OCI-LY7 (cell line): Measurements from ENCODE around the gene CMIP.

ENCODE experiments used
- EZH2phosphoT487 ChIP-seq: fragments of 200-600 bp; sonication (generic); IDR thresholded peaks from 2 replicates; pipeline ENCODE4 v1.6.1; 2018; ENCODE audit warnings: low read depth, borderline replicate concordance, mild to moderate bottlenecking, mixed run types, antibody characterized with exemption, low read length, moderate library complexity, mixed read lengths
- TF ChIP-seq, protein P1 (sequence below): fragments of 200-600 bp; sonication (generic); conservative IDR thresholded peaks from 2 replicates; pipeline ENCODE4 v1.5.1; 2014; ENCODE audit warnings: mild to moderate bottlenecking, antibody characterized with exemption, low read length, moderate library complexity, mixed read lengths

DNA sequence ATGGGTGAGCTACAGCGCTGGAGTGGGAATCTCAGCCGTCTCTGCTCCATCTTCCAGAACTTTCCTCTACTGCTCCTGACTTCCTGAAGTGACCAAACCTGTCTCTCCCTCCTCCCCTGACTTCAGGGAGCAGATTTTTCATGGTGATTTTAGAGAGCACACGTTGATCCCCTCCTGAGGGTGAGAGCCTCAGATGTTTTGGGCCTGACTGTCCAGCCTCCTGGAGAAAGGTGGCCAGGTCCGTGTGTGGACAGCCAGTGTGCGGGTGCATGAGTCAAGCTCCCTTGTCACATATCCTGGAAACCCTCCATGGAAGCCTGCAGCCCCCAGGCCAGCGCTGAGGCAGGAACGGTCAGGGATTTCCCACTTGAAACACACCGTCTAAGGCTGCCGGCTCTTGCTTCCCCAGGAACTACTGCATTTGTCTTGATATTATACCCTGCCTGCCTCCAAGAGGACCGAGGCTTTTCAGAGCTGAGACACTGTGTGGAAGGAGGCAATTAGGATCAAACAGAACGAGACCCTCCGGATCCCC, 143.1 kb downstream of the CMIP start:
- TF ChIP-seq, protein P1, sequence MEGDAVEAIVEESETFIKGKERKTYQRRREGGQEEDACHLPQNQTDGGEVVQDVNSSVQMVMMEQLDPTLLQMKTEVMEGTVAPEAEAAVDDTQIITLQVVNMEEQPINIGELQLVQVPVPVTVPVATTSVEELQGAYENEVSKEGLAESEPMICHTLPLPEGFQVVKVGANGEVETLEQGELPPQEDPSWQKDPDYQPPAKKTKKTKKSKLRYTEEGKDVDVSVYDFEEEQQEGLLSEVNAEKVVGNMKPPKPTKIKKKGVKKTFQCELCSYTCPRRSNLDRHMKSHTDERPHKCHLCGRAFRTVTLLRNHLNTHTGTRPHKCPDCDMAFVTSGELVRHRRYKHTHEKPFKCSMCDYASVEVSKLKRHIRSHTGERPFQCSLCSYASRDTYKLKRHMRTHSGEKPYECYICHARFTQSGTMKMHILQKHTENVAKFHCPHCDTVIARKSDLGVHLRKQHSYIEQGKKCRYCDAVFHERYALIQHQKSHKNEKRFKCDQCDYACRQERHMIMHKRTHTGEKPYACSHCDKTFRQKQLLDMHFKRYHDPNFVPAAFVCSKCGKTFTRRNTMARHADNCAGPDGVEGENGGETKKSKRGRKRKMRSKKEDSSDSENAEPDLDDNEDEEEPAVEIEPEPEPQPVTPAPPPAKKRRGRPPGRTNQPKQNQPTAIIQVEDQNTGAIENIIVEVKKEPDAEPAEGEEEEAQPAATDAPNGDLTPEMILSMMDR = no peak
- no peak for TF ChIP-seq EZH2phosphoT487
